IPS DF 6.9 (cell line): ENCODE measurements around the gene DOCK10.

Experiments
- DNase-seq: peaks from one replicate; pipeline ENCODE4 v3.0.0-alpha.2; 2013; ENCODE audit warnings: low read depth, low spot score
- H3K27ac ChIP-seq: one replicate; pipeline ENCODE4 v1.5.1; 2013; ENCODE audit warnings: low read length, control low read depth
- H3K27me3 ChIP-seq: 2 replicates; pipeline ENCODE4 v1.6.1; 2013; ENCODE audit warnings: mild to moderate bottlenecking, low read length; ENCODE audit not compliant: control insufficient read depth, insufficient read depth
- H3K36me3 ChIP-seq: 2 replicates; pipeline ENCODE4 v1.6.1; 2013; ENCODE audit warnings: low read length; ENCODE audit not compliant: control insufficient read depth, insufficient read depth
- H3K4me1 ChIP-seq: 2 replicates; pipeline ENCODE4 v1.6.1; 2013; ENCODE audit warnings: low read length; ENCODE audit not compliant: control insufficient read depth, insufficient read depth
- H3K4me3 ChIP-seq: 2 replicates; pipeline ENCODE4 v1.5.1; 2013; ENCODE audit warnings: mild to moderate bottlenecking, low read length
- H3K9me3 ChIP-seq: 2 replicates; pipeline ENCODE4 v1.6.1; 2013; ENCODE audit warnings: low read length, inconsistent platforms; ENCODE audit not compliant: control insufficient read depth, insufficient read depth
- WGBS: extraction: QIAGEN DNeasy Blood & Tissue Kit; methylation state at CpG from one replicate; pipeline ENCODE4 v1.1.7; 2013; ENCODE audit warnings: mixed read lengths, missing lambda C conversion rate; ENCODE audit not compliant: insufficient read length, insufficient coverage; 5-methylcytosine and 5-hydroxymethylcytosine counted together

Gene DOCK10

DNA sequence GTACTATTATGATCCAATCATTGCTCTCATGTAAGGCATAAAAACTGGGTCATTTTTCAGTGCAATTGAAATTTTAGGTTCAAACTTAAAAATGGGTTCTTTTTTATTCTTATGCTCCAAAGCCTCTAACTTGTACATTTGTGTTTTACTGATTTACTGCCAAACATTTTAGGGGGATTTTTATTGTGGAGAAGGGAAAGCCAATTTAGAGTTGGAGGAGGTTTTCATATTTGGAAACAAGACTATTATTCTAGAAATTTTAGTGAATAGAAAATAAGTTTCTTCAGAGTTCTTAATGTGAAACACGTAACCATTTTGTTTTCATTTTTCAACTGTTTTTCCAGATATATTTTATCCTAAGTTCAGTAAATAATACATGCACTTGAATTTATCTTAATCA is 138.6 kb downstream of the DOCK10 start:
- DNase-seq, result no peak
- WGBS, result no CpG with 5 or more reads among the region's 1 CpG
- no peaks in the 10 kb centered on the region for H3K36me3 ChIP-seq
- H3K27ac ChIP-seq, result no peak overlapping the region
- no peaks in the 10 kb centered on the region for H3K9me3 ChIP-seq
- H3K27me3 ChIP-seq, result no peaks in the 10 kb centered on the region
- no peaks in the 10 kb centered on the region for H3K4me1 ChIP-seq
- H3K4me3 ChIP-seq, result no peak overlapping the region

DNA sequence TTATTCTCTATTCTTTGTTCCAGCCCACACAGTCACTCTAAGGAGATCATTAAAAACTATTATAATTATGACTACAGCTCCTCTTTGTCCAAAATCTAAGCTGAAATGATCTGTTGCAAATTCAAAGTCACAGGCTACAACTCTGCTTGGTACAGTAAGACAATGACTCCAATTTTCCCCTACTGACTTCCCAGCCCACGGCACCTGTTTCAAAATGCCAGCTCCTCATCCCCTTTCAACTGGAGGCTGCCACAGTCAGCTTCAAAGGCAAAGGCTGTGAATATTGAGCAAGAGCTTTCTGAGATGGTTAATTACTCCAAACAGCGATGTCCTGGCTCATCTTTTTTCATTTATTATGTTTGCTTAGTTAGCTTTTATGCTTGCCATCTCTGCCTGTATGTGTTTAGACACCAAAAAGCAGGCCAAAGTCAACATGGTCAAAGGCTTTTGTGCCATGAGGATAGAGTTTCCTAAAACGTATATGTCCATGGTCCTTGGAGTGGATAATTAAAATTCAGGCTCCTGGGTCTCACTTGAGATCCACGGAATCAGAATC is 141.1 kb downstream of the DOCK10 start:
- Histone ChIP-seq H3K4me1 (no peaks in the 10 kb centered on the region), H3K36me3 (no peaks in the 10 kb centered on the region), H3K9me3 (no peaks in the 10 kb centered on the region), H3K27me3 (no peaks in the 10 kb centered on the region), H3K27ac (no peak overlapping the region), H3K4me3 (no peak overlapping the region)
- WGBS, result no CpG with 5 or more reads among the region's 4 CpGs
- DNase-seq, result no peak

DNA sequence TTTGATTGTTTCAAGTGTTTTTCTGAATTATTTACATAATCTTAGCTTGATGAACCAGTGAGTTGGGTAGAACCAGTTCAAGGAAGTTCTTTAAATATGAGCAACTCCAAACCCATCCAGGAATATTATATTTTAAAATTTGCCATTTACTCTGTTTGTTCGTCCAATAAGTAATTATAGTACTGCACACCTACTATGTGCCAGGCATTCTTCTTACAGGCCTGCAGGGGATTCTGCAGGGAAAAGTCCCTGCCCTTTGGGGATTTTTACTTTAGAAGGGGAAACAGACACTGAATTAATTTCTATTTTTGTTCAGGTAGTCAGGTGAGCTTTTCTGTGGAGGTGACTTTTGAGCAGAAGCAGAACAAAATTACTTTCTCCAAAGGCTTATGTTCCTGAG is 146.9 kb downstream of the DOCK10 start:
- no peak for DNase-seq
- no peaks in the 10 kb centered on the region for H3K4me1 ChIP-seq
- no CpG with 5 or more reads among the region's 1 CpG for WGBS

DNA sequence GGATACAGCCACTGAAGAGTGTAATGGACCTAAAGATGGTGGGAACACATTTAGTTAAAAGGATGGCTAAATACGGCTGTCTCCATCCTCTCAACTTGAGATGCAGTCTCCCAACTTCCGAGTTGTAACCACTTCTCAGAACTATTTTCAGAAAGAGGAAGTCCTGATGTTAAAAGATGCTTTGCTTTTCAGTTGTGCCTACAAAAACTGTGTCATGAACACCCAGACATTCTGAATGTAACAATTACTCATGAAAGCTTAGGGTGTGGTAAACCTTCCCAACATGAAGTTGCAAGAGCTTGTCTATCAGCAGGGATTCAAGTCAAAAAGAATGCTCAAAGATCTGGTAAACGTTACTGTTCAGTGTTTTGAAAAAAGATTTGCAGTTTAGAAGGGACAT is 147.9 kb downstream of the DOCK10 start:
- Histone ChIP-seq H3K9me3 (no peaks in the 10 kb centered on the region), H3K36me3 (no peaks in the 10 kb centered on the region), H3K4me1 (no peaks in the 10 kb centered on the region), H3K27ac (no peak overlapping the region), H3K4me3 (no peak overlapping the region), H3K27me3 (no peaks in the 10 kb centered on the region; the same call in 1 of the 2 replicates)
- WGBS, result no CpG with 5 or more reads among the region's 3 CpGs
- DNase-seq, result no peak

More for the DNA sequence above, 146.9 kb downstream of the DOCK10 start:
- Histone ChIP-seq H3K9me3 (no peaks in the 10 kb centered on the region), H3K36me3 (no peaks in the 10 kb centered on the region), H3K27ac (no peak overlapping the region), H3K4me3 (no peak overlapping the region), H3K27me3 (no peaks in the 10 kb centered on the region; the same call in 1 of the 2 replicates)

DNA sequence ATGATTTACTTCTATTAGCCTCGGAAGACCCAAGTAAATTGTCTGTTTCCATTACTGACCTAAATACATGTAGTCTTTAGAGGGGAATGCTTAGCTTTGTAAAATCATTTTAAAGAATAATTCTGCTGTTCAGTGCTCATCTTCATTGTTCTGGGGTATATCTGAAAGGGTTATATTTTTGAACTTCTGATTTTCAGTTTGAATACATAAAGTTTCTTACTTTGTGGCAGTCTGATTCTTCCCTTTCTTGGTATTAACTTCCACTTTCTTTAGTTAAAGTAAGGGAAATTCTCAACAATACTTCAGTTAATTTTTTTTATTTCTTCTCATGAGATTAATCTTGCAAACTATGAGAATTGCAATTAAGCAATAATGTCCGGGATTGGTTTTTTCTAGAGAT is 148.4 kb downstream of the DOCK10 start:
- Histone ChIP-seq H3K4me3 (no peak overlapping the region), H3K9me3 (no peaks in the 10 kb centered on the region), H3K27me3 (no peaks in the 10 kb centered on the region; the same call in 1 of the 2 replicates), H3K27ac (no peak overlapping the region), H3K36me3 (no peaks in the 10 kb centered on the region), H3K4me1 (no peaks in the 10 kb centered on the region)
- no CpG with 5 or more reads among the region's 2 CpGs for WGBS
- DNase-seq, result no peak

DNA sequence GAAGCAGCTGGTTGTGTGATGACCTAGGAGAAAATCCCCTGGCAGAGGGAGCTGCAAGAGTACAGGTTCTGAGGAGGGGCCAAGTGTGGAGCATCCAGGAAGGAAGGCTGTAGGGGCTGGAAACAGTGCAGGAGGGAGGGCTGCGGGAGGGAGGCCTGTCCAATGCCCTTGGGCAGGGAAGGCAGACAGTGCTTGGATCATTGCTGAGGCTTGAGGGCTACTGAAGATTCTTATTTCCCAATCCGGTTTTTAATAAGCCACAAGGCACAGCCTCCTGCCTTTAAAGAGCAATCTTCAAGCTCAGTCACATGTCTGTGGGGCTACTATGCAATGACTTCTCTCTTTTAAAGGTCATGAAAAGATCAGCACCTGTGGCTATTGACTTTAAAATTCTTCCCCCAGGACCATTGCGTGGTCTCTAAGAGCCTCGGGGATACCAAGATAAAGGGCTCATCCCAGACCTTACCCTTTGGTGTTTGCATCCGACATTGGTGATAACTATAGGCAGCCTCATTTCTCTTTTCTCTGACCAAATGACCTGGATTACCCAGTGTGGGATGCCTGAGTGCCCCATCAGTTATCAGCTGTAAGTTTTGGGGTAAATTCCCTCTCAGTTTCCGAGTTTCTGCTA is 149.6 kb downstream of the DOCK10 start:
- Histone ChIP-seq H3K36me3 (no peaks in the 10 kb centered on the region), H3K27me3 (no peaks in the 10 kb centered on the region; the same call in 1 of the 2 replicates), H3K4me3 (no peak overlapping the region), H3K4me1 (no peaks in the 10 kb centered on the region), H3K9me3 (no peaks in the 10 kb centered on the region), H3K27ac (no peak overlapping the region)
- WGBS, result no CpG with 5 or more reads among the region's 6 CpGs
- DNase-seq, result no peak

DNA sequence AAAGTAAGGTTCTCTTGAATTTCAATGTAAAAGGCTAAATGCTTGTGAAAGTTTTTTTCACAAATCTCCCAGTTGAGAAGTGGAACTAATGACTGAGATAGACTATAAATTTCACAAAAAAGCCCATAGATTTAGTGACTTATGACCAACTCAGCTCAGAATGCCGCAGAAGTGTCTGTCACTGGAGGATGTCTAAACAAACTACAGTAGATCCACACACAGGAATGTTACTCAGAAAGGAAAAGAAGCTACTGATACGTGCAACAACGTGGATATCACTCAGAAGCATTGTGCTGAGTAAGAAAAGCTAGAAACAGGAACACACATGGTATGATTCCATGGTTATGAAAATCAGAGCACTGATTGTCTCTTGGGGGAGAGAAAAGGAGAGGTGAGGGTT is 151.9 kb downstream of the DOCK10 start:
- Histone ChIP-seq H3K9me3 (no peaks in the 10 kb centered on the region), H3K36me3 (no peaks in the 10 kb centered on the region), H3K4me1 (no peaks in the 10 kb centered on the region), H3K27me3 (no peaks in the 10 kb centered on the region; the same call in 1 of the 2 replicates), H3K4me3 (no peak overlapping the region), H3K27ac (no peak overlapping the region)
- no CpG with 5 or more reads among the region's 3 CpGs for WGBS
- DNase-seq, result no peak

DNA sequence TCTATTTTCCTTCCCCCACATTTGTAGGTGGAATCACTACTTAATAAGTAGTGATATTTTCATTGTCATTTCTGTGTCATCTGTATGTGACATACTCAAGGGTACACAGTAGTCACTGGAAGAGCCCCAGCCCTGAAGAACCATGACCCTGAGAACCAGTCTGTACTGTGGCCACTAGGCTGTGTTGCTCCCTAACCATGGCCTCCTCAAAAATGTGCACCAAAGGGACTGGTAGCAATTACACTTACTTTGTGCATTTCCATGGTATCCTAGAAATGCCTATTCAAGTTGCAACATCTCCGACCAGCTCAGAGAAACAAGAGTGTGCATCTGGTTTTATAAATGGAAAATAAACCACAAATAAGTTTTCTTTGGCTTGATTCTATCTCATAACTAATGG is 155.1 kb downstream of the DOCK10 start:
- H3K27me3 ChIP-seq, result no peaks in the 10 kb centered on the region
- no peaks in the 10 kb centered on the region for H3K36me3 ChIP-seq
- no peak overlapping the region for H3K27ac ChIP-seq
- H3K9me3 ChIP-seq, result no peaks in the 10 kb centered on the region
- H3K4me3 ChIP-seq, result no peak overlapping the region
- no peak for DNase-seq
- no peaks in the 10 kb centered on the region for H3K4me1 ChIP-seq
- WGBS, result no CpG with 5 or more reads among the region's 1 CpG

DNA sequence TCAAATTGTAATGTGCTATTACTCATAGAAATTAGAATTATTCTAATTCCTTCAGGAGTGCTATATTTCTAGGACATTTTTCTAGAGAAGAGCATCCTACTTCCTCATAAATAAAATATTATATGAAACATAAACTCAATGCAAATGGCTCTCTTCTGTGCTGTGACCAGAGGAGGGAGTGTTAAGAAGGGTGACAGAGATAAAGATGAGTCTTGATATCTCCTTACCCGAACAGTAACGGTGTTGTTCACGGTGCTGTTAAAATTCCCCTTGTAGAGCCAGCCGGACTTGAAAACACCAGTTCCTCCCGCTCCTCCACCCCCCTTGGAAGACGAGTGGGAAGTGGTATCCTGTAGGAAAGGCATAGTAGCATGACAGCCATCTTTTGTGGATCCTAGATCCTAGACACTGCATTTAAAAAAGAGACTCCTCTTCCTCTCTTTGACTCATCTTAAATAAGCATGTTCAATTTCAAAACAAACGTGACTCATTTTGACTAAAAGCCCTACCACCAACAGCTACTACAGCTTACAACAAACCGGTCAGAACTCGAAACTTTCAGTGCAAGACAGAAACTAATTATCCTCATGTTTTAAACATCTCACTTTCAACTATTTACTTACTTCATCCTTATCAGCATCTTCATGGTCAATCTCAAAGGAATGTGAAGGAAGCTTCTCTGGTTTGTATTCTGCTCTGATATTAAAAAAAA is 156.3 kb downstream of the DOCK10 start:
- 100% methylated on average over 2 of the region's 9 CpGs for WGBS
- Histone ChIP-seq H3K27me3 (no peaks in the 10 kb centered on the region), H3K4me1 (no peaks in the 10 kb centered on the region), H3K4me3 (no peak overlapping the region), H3K36me3 (no peaks in the 10 kb centered on the region), H3K27ac (no peak overlapping the region), H3K9me3 (no peaks in the 10 kb centered on the region)
- DNase-seq, result no peak

DNA sequence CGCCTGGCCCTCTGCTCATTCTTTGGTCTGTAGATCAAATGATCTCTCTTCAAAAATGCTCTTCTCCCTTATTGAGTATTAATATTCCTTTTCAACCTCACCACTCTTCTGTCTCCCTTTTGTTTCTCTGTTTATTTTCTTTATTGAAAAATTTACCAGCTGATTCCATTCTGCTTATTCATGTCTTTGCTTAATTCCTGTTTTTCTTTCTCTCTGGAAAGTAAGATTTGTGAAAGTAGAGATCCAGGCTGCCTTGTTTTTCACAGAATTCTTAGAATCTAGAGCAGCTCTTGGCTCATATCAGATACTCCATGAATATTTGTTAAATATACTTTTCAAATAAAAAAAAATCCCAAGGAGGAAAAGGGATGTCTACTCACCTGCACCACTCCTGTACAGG is 157.0 kb downstream of the DOCK10 start:
- Histone ChIP-seq H3K36me3 (no peaks in the 10 kb centered on the region), H3K27ac (no peak overlapping the region), H3K9me3 (no peaks in the 10 kb centered on the region), H3K4me3 (no peak overlapping the region), H3K4me1 (no peaks in the 10 kb centered on the region), H3K27me3 (no peaks in the 10 kb centered on the region)
- WGBS, result no CpG with 5 or more reads among the region's 1 CpG
- no peak for DNase-seq
